Measurements from ENCODE around the gene MED13L.
A peak's percentile ranks its signal among the peaks of the same experiment; 100 is the strongest.

Gene MED13L

GRCh38 chr12:116125956-116126566, 151.4 kb downstream of the MED13L start:
- no peak for DNase-seq (ENCODE audit: insufficient read length, low spot score)
- TF ChIP-seq, protein P1, sequence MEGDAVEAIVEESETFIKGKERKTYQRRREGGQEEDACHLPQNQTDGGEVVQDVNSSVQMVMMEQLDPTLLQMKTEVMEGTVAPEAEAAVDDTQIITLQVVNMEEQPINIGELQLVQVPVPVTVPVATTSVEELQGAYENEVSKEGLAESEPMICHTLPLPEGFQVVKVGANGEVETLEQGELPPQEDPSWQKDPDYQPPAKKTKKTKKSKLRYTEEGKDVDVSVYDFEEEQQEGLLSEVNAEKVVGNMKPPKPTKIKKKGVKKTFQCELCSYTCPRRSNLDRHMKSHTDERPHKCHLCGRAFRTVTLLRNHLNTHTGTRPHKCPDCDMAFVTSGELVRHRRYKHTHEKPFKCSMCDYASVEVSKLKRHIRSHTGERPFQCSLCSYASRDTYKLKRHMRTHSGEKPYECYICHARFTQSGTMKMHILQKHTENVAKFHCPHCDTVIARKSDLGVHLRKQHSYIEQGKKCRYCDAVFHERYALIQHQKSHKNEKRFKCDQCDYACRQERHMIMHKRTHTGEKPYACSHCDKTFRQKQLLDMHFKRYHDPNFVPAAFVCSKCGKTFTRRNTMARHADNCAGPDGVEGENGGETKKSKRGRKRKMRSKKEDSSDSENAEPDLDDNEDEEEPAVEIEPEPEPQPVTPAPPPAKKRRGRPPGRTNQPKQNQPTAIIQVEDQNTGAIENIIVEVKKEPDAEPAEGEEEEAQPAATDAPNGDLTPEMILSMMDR (IDR thresholded peaks at IDR 0.05; ENCODE audit: insufficient read depth, missing control alignments): no peak
- no peak for FAIRE-seq

- DNase-seq (ENCODE audit: insufficient read length, low spot score) (no peak), FAIRE-seq (no peak)
Measured at GRCh38 chr12:116125084-116125483, 152.4 kb downstream of the MED13L start.

GRCh38 chr12:116123451-116124258, 153.8 kb downstream of the MED13L start:
- no peak for DNase-seq (ENCODE audit: insufficient read length, low spot score)
- FAIRE-seq: peak; percentile 58
- TF ChIP-seq, protein P1 (IDR thresholded peaks at IDR 0.05; ENCODE audit: insufficient read depth, missing control alignments): no peak

More at GRCh38 chr12:116125084-116125483, 152.4 kb downstream of the MED13L start:
- TF ChIP-seq, protein P1 (IDR thresholded peaks at IDR 0.05; ENCODE audit: insufficient read depth, missing control alignments): no peak

DNA sequence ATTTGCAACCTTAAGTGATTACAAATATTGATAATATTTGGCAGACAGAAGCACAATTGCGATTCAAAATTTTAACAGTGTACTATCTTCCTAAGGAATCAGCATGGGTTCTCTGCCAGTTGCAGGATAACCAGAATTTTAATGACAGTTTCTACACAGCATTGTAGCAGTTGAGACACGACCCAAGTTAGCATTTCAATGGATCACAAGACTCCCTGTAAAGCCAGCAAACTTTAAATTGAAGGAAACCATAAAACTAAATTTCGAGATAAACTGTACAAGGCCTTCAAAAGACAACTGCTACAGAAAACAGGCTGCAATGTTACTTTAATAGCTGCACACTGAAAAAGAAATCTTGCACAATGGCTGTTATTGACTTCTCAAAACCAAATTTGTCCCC, 154.9 kb downstream of the MED13L start:
- FAIRE-seq: no peak
- DNase-seq (ENCODE audit: insufficient read length, low spot score): no peak

GRCh38 chr12:116121453-116121871, 156.0 kb downstream of the MED13L start:
- FAIRE-seq (no peak), DNase-seq (ENCODE audit: insufficient read length, low spot score) (no peak)
- TF ChIP-seq, protein P1 (IDR thresholded peaks at IDR 0.05; ENCODE audit: insufficient read depth, missing control alignments): no peak

More for the DNA sequence above, 154.9 kb downstream of the MED13L start:
- TF ChIP-seq, protein P1 (IDR thresholded peaks at IDR 0.05; ENCODE audit: insufficient read depth, missing control alignments): no peak

DNA sequence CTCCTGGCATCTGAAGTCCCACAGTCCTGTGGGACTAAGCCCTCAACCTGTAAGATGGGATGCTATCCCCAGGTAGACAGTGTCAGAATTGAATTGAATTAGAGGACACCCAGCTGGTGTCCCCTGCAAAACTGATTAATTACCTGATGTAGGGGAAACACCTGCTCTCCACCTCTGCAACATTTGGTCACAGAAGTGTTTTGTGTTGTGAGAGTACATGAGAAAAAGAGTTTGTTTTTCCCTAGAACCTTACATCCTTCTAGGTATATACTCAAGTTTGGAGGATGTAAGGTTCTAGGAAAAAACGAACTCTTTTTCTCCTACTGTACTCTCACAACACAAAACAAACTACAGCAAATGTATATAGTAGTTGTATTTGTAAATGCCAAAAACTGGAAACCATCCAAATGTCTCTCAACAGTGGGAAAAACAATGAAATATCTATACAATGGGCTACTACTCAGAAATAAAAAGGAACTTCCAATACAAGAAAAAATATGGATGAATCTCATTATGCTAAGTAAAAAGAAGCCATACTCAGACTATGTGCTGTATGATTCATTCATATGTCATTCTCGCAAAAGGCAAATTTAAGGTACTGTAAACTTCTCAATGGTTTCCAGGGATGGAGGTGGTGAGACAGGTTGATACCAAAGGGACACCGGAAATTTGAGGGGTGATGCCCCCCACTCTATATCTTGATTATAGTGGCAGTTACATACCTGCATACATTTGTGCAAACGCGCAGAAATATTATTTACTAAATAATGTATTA, 160.7 kb downstream of the MED13L start:
- DNase-seq (ENCODE audit: insufficient read length, low spot score) (no peak), FAIRE-seq (no peak)
- TF ChIP-seq, protein P1 (IDR thresholded peaks at IDR 0.05; ENCODE audit: insufficient read depth, missing control alignments): no peak
